ENCODE data around the gene ACOT12.
"Not testable (repeated sequence)": the region's sequence is repeated elsewhere in the genome, so short reads cannot be mapped to it uniquely, and the experiment has no call there.

ACOT12 gene

DNA sequence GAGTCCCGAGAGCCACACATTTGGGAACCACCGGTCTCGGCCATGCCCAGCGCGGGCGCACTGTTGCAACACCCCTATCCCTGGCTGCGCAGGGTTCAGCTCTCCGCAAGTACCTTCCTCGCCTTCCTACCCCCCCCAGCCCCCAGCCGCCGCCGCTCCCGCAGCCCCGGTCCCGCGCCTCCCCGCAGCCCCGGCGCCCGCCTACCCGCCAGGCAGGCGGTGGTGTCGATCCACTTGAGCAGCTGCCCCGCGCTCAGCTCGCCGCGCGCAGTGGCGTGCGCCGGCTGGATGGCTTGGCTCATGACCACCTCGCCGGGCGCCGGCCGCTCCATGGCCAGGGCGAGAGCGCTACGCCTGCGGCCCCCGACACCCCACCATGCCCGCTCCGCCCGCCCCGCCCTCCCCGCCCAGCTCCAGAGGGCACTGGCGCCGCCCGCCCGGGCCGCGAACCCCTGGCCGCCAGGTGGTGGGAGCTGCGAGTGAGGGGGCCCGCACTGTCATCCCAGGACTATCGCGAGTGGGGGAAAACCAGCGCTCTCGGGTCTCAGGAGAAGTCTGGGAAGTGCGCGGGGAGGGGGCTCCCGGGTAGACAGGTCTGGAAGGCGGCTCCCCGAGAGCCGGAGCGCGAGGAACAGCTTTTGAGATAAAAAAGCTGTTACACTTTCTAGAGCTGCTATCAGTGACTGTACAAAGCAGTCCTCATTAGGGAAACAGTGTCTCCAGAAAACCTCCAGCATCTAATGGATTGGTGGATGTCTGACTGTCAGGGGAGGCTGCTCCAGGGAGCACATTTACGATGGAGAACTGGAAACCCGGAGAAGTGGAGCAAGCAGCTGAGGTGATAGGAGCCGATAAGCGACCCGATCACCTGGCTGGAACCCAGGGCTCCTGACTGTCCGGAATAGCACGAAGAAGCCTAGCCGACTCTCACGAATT lies at the start of gene ACOT12:
Gene ACOT12, minus strand, starts transcription at position 352 of the 936 bp plus-strand sequence. Its CDS starts 20 bp downstream, at position 332.
- DNase-seq (ENCODE audit: low read depth in 2 of 2) = no peak

DNA sequence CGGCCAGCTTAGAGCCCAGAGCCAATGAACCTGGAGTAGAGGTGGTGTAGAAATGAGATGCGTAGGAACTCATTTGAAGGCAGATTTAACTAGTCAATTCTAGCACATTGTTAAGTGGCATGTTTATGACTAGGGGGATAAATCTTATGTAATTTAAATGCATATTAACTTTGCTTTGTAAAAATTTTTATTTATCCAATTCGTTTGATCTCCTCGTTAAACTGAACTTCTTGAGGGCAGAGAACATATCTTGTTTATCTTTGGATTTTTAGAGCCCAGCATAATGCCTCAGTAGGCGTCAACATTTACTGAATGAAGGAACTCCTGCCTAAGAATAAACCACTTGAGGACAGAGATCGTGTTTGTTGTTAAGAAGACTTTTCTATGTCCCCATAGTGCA lies 41.1 kb upstream of the ACOT12 start:
- no peak for DNase-seq (ENCODE audit: low read depth in 2 of 2)

DNA sequence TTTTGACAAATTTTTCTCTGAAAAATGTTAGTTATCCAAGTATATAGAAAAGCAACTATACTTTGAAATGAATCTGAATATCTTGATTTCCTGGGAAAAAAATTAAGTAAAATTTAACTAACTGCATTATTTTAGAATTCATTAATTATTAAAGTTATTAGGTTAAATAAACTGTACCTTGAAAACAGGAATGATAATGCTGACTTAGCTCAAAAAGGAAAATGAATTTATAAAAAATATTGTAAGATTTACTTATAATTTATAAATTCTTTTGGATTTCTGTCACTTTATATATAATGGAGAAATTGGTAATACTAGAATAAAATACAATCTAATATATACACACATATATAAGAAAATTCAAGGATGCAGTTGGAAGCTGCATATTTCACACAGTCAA lies 36.1 kb upstream of the ACOT12 start:
- DNase-seq (ENCODE audit: low read depth in 2 of 2) = no peak

DNA sequence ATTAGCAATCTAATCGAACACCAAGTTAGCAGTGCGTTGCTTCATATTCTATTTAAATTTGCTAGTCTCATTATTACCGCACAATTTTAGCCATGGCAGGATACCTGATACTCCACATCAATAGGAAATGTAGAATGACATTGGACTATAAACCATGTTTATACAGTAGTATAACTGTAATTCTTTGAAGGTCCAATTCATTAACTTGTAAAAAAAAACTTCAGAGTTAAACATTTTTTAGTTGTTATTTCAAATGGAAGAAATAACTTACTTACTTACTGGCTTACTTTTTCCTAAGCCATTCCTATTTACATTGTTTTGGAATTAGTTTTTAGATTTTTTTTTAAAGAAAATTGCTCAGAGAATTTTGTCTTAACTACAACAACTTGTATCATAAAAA lies 35.4 kb upstream of the ACOT12 start:
- DNase-seq (ENCODE audit: low read depth in 2 of 2) = no peak

GRCh38 chr5:81428861-81429260 lies 34.9 kb upstream of the ACOT12 start:
- DNase-seq (ENCODE audit: low read depth in 2 of 2) = no peak

DNA sequence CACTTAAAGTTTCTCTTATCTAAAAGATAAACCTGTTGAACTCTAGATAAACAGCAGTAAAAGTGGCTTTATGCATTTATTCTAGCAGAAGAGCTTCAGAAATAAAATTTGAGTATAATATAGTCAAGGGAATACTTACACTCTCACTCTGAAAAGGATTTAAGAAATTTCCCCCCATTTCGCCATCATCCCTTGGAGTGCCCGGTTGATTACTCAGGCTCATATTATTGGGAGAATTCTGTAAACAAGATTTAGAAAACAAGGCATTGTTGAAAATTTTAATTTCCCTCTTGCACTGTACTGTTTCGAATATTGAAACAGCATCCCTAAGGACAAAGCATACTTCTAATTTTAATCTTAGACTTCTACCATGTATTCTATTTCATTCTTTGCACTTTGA lies 34.5 kb upstream of the ACOT12 start:
- DNase-seq (ENCODE audit: low read depth in 2 of 2) = no peak

DNA sequence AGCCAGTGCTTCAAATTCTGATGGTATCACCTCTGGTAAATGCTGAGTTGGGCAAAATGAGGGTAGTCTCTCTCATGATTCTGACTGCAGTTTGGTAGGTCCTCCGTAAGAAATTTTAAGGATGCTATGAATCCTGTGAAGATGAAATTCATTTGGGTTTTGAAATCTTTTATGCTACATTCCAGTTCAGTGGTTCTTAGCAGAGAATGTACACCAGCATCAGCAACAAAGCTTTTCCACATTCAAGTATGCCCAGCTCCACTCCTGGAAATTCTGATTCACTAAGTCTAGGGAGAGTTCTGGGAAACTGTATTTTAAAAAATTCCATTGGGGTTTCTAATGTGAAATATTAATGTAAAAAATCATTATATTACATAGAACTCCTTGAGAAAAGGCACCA lies 33.6 kb upstream of the ACOT12 start:
- DNase-seq (ENCODE audit: low read depth in 2 of 2) = no peak

GRCh38 chr5:81426359-81427030 lies 32.6 kb upstream of the ACOT12 start:
- no peak for DNase-seq (ENCODE audit: low read depth in 2 of 2)

DNA sequence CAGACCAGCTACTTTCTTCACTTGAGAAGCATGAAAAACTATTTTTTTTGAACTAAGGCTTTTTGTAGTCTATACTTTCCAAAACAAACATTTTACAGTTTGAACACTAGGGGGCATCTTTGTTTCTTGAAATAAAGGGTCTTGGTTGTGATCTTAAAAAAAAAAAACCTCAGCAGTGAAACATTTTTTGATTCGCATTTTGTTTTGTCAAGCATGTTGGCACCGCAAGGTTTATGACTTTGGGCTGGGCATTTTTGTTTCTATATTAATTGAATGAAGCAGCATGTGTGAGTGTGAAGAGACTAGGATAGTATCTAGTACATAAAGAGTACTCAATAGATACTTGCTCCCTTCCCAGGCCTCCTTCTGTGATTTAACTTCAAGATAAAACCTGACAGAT lies 31.6 kb upstream of the ACOT12 start:
- no peak for DNase-seq (ENCODE audit: low read depth in 2 of 2)

DNA sequence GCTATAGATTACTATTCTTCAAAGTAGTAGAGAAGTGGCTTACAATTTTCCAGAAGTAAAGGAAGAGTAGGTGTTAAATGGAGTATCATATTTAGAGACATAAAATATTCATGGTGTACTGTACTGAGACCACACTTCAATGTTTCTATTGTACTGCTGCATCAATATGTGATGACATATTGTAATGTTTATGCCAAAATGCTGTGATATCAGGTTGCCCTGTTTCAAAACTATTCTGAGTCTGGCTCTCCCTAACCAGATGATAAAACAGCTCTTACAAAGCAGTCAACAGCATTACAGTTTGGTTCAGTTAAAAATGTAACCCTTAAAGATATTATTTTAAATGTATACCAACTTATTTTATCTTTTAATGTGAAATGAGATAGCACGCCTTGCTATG lies 30.8 kb upstream of the ACOT12 start:
- DNase-seq (ENCODE audit: low read depth in 2 of 2) = no peak

DNA sequence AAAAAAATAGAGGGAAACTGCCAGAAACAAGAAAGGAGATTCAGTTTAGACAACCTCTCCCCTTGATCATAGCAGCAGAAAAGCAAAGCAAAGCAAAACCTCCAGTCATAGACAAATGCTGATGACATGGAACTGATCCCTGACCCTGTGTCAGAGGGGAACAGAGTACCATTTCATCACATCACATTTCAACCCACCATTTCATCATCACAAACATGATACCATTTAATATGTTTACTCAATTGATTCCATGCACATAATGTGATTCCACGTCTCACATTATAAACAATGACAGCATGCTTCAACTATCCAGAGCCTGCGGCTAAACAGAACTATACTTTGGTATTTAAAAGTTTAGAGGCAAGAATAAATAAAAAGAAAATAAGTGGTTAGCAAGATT lies 28.7 kb upstream of the ACOT12 start:
- DNase-seq (ENCODE audit: low read depth in 2 of 2) = no peak

GRCh38 chr5:81420039-81420667 lies 26.2 kb upstream of the ACOT12 start:
- no peak for DNase-seq (ENCODE audit: low read depth in 2 of 2)

GRCh38 chr5:81418606-81419005 lies 24.7 kb upstream of the ACOT12 start:
- no peak for DNase-seq (ENCODE audit: low read depth in 2 of 2)

- DNase-seq (ENCODE audit: low read depth in 2 of 2) = no peak
Observed at GRCh38 chr5:81417052-81417451, 23.1 kb upstream of the ACOT12 start.

DNA sequence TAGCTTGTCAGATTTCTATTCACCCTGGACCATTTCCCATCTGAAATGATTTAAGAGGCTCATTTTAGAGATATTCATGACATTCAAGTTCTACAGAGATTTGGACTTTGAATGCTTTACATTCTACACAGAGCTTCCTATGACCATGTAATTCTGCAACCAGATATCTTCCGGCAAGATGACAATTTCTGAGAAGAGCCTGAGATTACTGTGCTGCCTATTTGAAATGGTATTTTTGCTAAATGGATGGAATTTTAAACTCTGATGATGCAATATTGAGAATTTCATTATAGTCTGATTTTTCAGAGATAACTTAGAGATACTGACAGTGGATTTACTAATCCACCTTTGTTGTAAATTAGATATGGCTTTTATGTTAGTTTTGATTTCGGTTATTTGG lies 16.0 kb upstream of the ACOT12 start:
- DNase-seq (ENCODE audit: low read depth in 2 of 2) = no peak

- no peak for DNase-seq (ENCODE audit: low read depth in 2 of 2)
Observed at GRCh38 chr5:81409361-81409760, 15.4 kb upstream of the ACOT12 start.

GRCh38 chr5:81408496-81408895 lies 14.6 kb upstream of the ACOT12 start:
- no peak for DNase-seq (ENCODE audit: low read depth in 2 of 2)

GRCh38 chr5:81407811-81408210 lies 13.9 kb upstream of the ACOT12 start:
- DNase-seq (ENCODE audit: low read depth in 2 of 2) = not testable (repeated sequence)

GRCh38 chr5:81405126-81405891 lies 11.4 kb upstream of the ACOT12 start:
- no peak for DNase-seq (ENCODE audit: low read depth in 2 of 2)

DNA sequence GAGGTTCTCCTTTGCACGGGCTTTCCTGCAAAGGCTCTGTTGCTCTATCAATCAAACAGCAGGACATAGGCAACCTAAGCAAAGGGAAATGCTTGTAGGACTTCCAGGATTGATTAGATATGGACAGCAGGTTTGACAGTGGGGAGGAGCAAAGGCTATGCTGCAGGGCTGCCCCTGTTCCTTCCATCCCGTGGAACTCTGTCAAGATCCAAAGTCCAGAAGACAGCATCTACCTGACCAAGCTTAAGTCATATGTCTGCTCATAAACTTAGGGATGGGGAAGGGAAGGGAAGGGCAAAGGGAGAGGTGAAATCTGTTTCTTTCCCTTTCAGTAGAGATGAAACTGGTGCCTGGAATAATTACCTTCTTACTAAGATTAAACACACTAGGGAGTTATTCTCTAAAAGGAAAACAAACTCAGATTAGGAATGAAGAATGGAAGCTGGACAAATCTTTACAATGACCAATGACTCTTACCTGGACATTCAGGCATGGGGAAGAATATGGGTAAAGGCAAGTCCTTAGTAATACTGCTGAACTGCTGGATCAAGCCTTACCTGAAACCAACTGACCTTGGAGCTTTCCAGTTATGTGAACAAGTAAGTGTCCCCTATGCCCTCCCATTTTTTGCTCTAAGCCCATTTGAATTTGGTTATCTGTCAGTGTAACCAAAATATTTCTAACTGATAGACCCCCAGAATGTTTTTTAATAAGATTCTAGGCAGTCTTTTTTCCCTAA lies 8.4 kb upstream of the ACOT12 start:
- no peak for DNase-seq (ENCODE audit: low read depth in 2 of 2)

DNA sequence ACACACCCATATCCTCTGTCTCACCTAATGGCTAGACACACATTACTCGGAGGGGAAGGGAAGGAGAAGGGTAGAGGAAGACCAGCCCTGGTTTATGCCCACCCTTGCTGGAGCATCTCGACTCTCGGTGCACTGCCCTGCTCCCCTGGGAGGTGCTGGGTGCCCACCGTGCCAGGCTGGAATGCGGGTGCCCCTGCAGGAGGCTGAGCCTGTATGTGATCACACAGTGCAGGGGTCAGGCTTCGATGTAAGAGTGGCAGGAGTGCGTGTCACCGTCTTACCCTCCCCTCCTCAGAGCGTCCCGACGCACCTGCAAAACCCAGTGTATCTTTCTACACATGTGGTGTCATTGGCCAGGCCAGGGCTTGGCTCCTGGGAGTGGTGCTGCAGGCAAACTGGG lies 7.3 kb upstream of the ACOT12 start:
- DNase-seq (ENCODE audit: low read depth in 2 of 2) = no peak
